Measurements from ENCODE around the gene RAB43.
"Not testable (repeated sequence)": the region's sequence is repeated elsewhere in the genome, so short reads cannot be mapped to it uniquely, and the experiment has no call there.

The RAB43 gene

DNA sequence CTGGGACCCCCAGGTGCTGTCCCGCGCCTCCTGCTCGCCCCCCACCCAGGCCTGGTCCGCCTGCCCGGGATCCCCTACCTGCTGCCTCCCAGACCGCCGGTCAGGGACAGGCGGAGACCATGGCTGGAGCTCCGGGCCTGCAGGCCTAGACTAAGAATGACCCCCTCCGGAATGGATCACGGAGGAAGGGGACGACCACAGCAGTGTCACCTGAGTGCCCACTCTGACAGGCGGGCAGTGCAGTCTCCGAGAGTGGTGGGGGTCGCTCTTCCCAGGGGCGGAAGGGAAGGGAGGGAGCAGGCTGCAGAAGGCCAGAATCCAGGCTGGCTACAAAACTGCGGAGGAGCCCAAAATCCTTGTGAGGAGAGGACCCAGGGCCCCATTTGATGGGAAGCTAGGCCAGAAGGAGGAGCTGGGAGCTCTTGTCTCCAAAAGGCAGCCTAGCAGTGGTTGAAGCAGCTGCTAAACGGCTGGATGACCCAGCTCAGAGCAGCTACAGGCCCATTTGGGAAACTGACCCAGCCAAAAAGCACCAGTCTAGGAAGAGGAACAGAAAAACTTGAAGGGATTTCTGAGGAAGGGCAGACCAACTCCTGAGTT lies 908 bp upstream of the RAB43 start:
- no peak for DNase-seq (ENCODE audit: low spot score)

- no peak for DNase-seq (ENCODE audit: low spot score)
These were observed 400 bp downstream of the RAB43 start for GRCh38 chr3:129121016-129121791.

- DNase-seq (ENCODE audit: low spot score): peak; percentile 90
These were observed 1.2 kb downstream of the RAB43 start for GRCh38 chr3:129120254-129121004.

- DNase-seq (ENCODE audit: low spot score): peak; percentile 6
These were observed 2.1 kb downstream of the RAB43 start for GRCh38 chr3:129119365-129120100.

DNA sequence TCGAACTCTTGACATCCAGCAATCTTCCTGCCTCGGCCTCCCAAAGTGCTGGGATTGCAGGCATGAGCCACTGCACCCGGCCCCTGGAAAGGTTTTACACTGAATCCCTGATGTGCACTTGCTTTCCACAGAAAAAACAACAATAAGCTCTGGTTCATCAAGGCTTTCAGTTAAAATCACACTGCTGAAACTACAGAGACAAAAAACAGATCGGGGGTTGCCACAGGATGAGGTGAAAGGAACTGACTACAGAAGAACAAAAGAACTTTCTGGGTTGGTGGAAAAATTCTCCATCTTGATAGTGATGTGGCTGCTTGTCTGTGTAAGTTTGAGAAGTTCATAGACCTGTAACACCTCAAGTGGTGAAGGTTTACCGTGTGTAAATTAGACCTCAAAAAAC lies 2.9 kb downstream of the RAB43 start:
- DNase-seq (ENCODE audit: low spot score): peak; percentile 76

DNA sequence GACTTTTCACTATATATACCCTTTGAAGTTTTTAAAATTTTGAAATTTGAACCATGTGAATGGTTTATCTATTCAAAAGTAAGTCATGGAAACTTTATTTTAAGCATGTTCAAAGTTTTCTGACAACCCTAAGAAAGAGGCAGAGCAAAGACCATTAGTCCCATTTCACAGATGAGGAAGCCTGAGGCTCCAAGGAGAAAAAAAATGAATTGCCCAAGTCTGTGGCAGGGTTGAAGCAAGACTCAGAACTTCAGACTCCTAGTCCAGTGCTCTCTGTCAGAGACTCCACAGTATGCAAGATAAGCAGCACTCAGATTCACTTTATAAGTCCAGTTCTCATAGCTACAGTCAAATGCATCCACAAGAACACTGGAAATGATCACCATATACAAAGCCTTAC lies 4.5 kb downstream of the RAB43 start:
- DNase-seq (ENCODE audit: low spot score): no peak

- DNase-seq (ENCODE audit: low spot score): peak; percentile 10
These were observed 5.1 kb downstream of the RAB43 start for GRCh38 chr3:129116482-129116946.

GRCh38 chr3:129114455-129114854 lies 7.1 kb downstream of the RAB43 start:
- no peak for DNase-seq (ENCODE audit: low spot score)

- DNase-seq (ENCODE audit: low spot score): no peak
These were observed 9.1 kb downstream of the RAB43 start for GRCh38 chr3:129112308-129113052.

DNA sequence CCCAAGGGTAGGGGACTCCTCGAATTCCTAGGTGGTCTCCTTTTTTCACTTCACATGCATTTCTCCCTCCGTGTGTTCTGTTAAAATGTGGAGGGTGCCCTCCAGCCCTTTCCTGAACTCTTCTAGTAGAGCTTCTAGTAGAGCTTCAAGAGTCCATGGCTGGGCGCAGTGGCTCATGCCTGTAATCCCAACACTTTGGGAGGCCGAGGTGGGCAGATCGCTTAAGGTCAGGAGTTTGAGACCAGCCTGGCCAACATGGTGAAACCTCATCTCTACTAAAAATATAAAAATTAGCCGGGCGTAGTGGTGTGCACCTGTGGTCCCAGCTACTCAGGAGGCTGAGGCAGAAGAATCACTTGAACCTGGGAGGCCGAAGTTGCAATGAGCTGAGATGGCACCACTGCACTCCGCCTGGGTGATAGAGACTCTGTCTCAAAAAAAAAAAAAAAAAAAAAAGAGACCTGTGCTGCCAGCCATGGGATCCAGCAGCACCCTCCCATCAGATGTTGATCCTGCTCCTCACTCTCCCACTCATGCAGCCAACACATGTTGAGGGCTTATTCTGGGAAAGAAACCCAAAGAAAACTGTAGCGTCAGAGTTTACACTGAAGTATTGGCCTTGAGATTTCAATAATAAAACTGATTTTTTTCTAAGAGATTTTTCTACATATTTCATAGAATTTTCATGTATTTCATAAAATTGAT lies 10.4 kb downstream of the RAB43 start:
- not testable (repeated sequence) for DNase-seq (ENCODE audit: low spot score)

DNA sequence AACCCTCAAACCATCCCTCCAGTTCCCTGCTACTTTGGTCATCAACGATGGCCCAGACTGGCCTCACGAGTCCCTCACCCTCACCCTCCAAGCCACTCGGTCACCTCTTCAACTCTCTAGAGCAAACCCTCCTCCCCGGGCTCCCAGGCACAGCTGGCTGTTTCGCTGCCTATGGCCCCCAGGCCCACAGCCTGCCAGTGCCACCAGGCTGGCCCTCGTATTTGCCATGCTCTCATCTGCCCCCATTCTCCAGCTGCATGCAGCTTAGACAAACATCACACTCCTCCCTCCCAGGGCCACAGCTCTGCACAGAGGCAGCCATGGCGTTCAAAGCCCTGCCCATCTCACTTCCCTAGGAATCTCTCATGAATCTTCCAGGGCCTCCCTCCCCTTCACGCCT lies 13.8 kb downstream of the RAB43 start:
- DNase-seq (ENCODE audit: low spot score): no peak

- DNase-seq (ENCODE audit: low spot score): no peak
These were observed 14.6 kb downstream of the RAB43 start for GRCh38 chr3:129106866-129107565.

DNA sequence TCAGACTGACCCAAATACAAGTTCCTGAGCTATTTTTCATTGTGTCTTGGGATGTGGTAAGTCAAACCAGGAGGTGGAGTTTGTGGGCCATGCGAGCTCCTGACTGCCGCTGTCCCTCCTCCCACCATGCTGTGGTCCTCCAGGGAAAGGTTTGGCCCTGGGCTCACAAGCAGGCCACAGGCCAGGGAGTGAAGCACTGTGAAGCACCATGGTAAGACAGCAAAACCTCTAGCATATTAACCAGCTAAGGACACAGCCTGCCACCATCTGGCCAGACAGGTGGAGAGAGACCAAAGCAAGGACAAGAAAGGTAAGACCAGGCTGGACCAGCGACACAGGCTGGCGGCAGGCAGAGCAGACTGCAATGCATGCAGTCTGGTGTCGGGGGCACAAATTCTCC lies 15.3 kb downstream of the RAB43 start:
- DNase-seq (ENCODE audit: low spot score): no peak

GRCh38 chr3:129105862-129106261 lies 15.7 kb downstream of the RAB43 start:
- no peak for DNase-seq (ENCODE audit: low spot score)

DNA sequence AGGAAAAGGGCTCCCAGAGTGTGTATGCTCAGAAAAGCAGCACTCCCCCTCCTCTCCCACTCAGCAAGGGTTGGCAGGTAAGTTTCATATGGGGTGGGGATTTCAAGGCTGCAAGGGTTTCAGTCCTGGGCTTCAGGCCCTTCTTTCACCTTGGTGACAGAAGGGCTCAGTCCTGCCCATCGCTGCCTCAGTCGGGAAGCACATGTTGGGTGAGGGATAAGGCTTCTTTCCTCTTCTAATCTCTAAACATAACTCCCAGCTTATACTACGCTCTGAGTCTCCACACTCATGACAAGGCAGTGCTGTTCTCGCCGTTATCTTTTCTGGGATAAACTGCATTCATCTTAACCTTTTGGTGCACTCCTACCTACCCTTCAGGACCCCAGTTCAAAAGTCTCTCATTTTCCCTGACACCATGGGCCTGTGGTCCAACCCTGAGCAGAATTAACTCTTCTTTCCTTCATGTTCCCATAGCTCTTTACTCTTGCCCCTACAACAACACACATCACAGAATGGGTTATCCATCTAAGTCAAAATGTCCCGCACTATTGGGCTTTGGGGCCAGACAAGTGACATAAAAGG lies 17.0 kb downstream of the RAB43 start:
- DNase-seq (ENCODE audit: low spot score): no peak

DNA sequence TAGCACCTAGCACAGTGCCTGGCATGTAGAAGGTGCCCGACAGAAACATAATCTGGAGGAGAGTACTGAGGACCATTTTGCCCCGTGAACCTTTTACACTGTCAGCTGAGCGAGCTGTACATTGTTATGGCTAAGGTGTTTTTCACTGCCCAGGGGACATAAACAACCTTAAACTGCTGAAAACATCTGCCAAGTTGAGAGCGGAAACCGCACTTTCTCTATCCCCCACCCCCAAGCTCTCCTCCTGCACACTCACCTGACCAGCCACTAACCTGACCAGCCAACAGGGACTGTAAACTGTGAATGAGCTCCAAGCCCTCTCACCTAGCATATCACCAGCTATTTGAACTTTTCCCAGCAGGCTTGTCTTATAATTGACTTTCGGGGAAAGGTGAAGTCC lies 17.6 kb downstream of the RAB43 start:
- DNase-seq (ENCODE audit: low spot score): no peak

DNA sequence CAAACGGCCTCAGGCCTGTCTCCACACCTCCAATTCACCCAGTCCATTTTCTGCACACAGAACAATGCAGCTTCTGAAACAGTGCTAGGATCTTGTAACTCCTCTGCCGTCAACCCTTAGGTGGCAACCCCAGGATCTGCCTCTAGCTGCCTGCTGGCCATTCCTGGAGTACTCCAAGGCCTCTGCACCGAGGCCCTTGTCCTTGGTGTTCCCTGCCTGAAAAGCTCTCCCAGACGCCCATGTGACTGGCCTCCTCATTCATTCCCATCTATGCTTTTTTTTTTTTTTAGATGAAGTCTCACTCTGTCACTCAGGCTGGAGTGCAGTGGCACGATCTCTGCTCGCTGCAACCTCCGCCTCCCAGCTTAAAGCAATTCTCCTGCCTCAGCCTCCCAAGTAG lies 18.3 kb downstream of the RAB43 start:
- no peak for DNase-seq (ENCODE audit: low spot score)

DNA sequence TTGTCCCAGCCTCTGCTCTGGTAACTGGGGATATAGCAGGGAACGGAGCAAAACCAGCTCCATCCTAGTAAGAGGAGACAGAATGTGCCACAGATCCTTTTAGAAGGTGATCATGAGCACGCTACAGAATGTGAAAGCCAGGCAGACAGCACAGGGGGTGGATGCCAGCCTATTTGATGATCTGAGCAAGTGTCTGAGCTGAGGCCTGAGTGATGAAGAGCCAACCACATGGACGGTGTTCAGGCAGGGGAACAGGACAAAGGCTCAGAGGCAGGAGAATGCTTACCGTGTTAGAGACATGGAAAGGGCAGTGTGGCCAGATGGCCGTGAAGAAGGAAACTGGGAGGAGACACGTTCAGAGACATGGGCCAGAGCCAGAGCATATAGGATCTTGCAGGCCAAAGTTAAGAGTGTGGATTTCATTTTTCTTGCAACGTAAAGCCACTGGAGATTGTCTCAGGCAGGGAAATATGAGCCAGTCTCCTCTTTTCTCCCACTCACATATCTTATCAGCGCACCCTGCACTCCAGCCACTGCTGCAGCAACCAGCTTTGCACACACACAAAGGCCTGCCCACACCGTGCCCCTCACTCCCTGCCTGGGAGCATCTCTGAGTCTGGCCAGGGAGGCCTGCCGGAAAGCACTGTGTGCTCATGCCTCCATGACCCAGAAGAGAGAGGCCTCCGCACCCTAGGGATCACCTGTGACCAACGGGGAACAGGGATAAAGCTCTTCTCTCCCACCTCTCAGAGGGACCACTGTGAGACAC lies 20.1 kb downstream of the RAB43 start:
- DNase-seq (ENCODE audit: low spot score): no peak

DNA sequence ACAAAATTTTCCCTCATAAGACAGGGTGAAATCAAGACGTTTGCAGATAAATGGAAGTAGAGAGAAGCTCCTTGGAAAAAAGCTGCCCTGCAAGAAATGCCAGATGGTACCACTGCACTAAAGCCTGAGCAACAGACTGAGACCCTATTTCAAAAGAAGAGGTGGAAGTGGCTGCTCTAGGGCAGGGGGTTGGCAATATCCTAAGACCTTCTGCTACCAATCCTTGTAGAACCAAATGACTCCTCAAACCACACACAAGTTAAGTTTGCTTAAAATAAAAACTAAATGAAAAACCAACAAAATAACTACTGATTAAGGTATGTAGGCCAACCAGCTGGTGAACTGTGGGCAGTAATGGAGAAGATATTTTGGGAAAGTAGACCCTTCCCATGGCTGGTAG lies 21.3 kb downstream of the RAB43 start:
- DNase-seq (ENCODE audit: low spot score): no peak

Data from CD4-positive, alpha-beta T cell treated with Interleukin-15 for 4 hours (primary cell).